Activated CD4-positive, alpha-beta T cell treated with anti-CD3 and anti-CD28 coated beads, Interleukin-2, amount 10 ng/mL, durations not matched to agents 7 days and 5 days (primary cell): ENCODE data around the gene TARS3. TPM values are rescaled to one million over a fixed set of nuclear protein-coding genes. Genes with fewer than 3 reads are reported as not detected.

Source experiments
- CTCF ChIA-PET: fragments of 350-600 bp; sonication (Branson Sonifier 250); formaldehyde crosslinking; loops from one replicate; lab custom pipeline; 2021; ENCODE audit warnings: antibody characterized with exemption; lab: Charles Lee
- POLR2A ChIA-PET: fragments of 350-600 bp; sonication (Branson Sonifier 250); formaldehyde crosslinking; loops from one replicate; lab custom pipeline; 2021; ENCODE audit warnings: antibody characterized with exemption; lab: Charles Lee
- DNase-seq: peaks from one replicate; pipeline ENCODE4 v3.0.0-alpha.2; 2020
- H3K27ac Mint-ChIP-seq: one replicate; pipeline ENCODE4 v1.8.0; 2021; ENCODE audit warnings: mild to moderate bottlenecking, moderate library complexity, mixed read lengths
- H3K27me3 Mint-ChIP-seq: one replicate; pipeline ENCODE4 v1.8.0; 2021; ENCODE audit warnings: mixed read lengths
- H3K36me3 Mint-ChIP-seq: one replicate; pipeline ENCODE4 v1.8.0; 2021; ENCODE audit warnings: low read depth, mixed read lengths
- H3K4me1 Mint-ChIP-seq: one replicate; pipeline ENCODE4 v1.8.0; 2021; ENCODE audit warnings: mixed read lengths
- H3K4me3 Mint-ChIP-seq: one replicate; pipeline ENCODE4 v1.8.0; 2021; ENCODE audit warnings: mild to moderate bottlenecking, moderate library complexity, mixed read lengths
- H3K9me3 Mint-ChIP-seq: one replicate; pipeline ENCODE4 v1.8.0; 2021; ENCODE audit warnings: mixed read lengths
- total RNA-seq, 2 experiments: library from RNA; stranded (reverse); gene quantifications; one replicate each; pipeline ENCODE4 v1.2.3, GENCODE V29; 2021

Gene TARS3
- total RNA-seq, 2 experiments from 2014 or later = 11.8 to 14.3 TPM

GRCh38 chr15:101727186-101727585 lies 2.9 kb upstream of the TARS3 start:
- DNase-seq = no peak
- ChIA-PET CTCF (no interaction called here), POLR2A (no interaction called here)
- Mint-ChIP-seq H3K4me3 (no peak overlapping the region), H3K27me3 (no peaks in the 10 kb centered on the region), H3K9me3 (no peaks in the 10 kb centered on the region), H3K4me1 (peaks cover 14% of the 10 kb centered on the region), H3K27ac (no peak overlapping the region), H3K36me3 (peaks cover 3% of the 10 kb centered on the region)

DNA sequence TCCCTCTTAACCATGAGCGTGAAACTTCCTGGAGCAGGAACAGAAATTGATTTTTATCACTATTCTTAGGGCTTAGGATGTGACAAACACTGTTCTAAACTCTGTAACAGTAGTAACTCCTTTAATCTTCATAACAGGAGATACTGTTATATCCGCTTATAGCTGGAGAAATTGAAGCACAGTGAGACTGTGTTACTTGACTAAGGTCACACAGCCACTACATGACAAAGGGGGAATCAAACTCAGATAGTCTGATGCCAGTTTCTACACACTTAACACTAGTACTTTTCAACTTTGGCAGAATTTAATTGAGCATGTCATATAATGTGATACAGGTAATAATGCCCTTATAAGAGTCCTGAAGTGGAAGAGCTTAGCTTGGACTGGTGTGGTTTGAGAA lies 800 bp upstream of the TARS3 start:
- Mint-ChIP-seq H3K27me3 (no peaks in the 10 kb centered on the region), H3K27ac (peak overlapping the region; percentile 68), H3K4me1 (peaks cover 17% of the 10 kb centered on the region), H3K4me3 (peak overlapping the region; percentile 58), H3K9me3 (peaks cover 7% of the 10 kb centered on the region), H3K36me3 (peaks cover 19% of the 10 kb centered on the region)
- ChIA-PET POLR2A (no interaction called here), CTCF (no interaction called here)
- no peak for DNase-seq

DNA sequence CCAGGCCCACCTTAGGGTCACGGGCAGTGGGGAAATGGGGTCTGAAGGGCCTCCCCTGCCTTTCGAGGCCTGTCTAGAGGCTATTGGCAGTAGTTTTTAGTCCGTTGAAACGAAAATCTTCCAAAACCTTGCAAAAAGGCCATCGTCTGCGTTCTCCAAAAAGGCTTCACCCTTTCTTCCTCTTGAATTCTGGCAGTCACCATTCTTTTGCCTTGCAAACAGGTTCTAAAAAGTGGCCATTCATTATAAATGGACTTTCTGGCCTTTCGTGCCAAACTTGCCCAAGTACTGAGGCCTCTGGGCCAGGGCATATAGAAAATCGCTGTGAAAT lies 367 bp upstream of the TARS3 start:
- Mint-ChIP-seq H3K36me3 (peaks cover 22% of the 10 kb centered on the region), H3K9me3 (peaks cover 7% of the 10 kb centered on the region), H3K4me3 (peak overlapping the region; percentile 58), H3K27ac (peak overlapping the region; percentile 68), H3K4me1 (peaks cover 17% of the 10 kb centered on the region), H3K27me3 (no peaks in the 10 kb centered on the region)
- CTCF ChIA-PET = interaction anchor here (1.9 kb wide), 1 partner anchor 14 kb away, joined by 9 read pairs; no protein-coding TSS in a partner anchor
- DNase-seq = no peak
- POLR2A ChIA-PET = interaction anchor here (0.6 kb wide), 1 partner anchor 15 kb away, joined by 3 read pairs; no protein-coding TSS in a partner anchor

DNA sequence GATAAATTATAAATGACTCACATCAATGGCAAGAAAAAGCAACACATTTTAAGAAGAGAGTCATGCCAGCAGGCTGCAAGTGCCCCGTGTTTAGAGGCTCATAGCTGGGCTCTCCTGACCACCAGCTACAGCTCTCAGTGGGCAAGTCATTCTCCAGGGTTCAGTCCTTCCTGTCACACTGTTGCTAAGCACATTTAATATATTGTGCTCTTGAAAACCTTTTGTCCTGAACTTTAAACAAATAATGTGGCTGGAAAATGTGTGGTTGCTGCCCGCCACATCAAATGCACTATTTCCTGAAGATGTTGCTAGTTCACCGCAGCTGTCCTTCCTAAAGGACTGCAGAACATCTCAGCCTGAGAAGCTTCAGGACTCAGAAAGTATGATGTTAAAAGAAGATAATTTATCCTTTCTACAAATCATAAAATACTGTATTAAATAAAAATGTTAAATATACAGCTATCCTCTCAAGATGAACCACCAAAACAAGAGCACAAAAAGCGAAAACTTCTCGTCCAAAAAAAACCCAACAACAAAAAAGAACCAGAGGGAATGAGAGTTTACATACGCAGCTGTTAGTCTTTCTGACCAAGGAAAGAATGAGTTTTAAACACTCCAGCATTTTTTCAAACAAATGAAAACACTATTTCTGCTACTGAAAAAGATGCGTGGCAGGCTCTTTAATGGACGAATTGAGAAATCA lies 951 bp downstream of the TARS3 start:
- Mint-ChIP-seq H3K4me3 (peak overlapping the region; percentile 85), H3K27me3 (no peaks in the 10 kb centered on the region), H3K36me3 (peaks cover 35% of the 10 kb centered on the region), H3K27ac (peak overlapping the region; percentile 93), H3K4me1 (peaks cover 19% of the 10 kb centered on the region), H3K9me3 (peaks cover 7% of the 10 kb centered on the region)
- DNase-seq = peak; percentile 54
- POLR2A ChIA-PET = interaction anchor here (0.8 kb wide), 1 partner anchor 71 kb away, joined by 3 read pairs; the partner anchor contains the start of gene TM2D3
- CTCF ChIA-PET = interaction anchor here (0.9 to 1.9 kb wide), 4 partner anchors 10 to 25 kb away, joined by 3 to 9 read pairs (median 6); no protein-coding TSS in a partner anchor

DNA sequence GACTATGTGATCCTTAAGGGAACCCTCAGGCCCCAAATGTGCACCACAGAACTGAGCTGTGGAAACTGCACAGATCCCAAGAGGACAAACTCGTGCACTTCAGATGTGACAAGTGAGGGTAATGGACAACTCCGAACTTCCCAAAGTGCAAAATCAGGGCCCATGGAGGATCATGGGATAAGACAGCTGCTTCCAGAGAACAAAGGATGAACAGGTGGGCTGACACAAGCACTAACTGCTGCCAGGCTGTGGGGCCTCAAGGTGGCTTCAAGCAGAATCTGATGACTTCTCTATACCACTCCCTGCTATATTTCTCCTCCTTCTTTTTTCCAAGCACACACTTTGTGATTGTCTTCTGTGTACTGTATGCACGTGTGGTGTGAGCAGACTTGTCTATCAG lies 5.4 kb downstream of the TARS3 start:
- ChIA-PET CTCF (interaction anchor here (0.8 to 1.1 kb wide), 2 partner anchors 13 to 64 kb away, joined by 3 to 4 read pairs; no protein-coding TSS in a partner anchor), POLR2A (no interaction called here)
- DNase-seq = no peak
- Mint-ChIP-seq H3K27me3 (no peaks in the 10 kb centered on the region), H3K4me1 (peaks cover 15% of the 10 kb centered on the region), H3K36me3 (peaks cover 47% of the 10 kb centered on the region), H3K9me3 (peaks cover 7% of the 10 kb centered on the region), H3K27ac (no peak overlapping the region), H3K4me3 (no peak overlapping the region)

- Mint-ChIP-seq H3K4me3 (no peak overlapping the region), H3K9me3 (no peaks in the 10 kb centered on the region), H3K4me1 (peaks cover 13% of the 10 kb centered on the region), H3K36me3 (peaks cover 45% of the 10 kb centered on the region), H3K27me3 (no peaks in the 10 kb centered on the region), H3K27ac (peak overlapping the region; percentile 23)
- POLR2A ChIA-PET = no interaction called here
- DNase-seq = peak; percentile 39
- CTCF ChIA-PET = interaction anchor here (2.5 kb wide), 1 partner anchor 12 kb away, joined by 9 read pairs; the partner anchor contains the start of gene TARS3
Measured at GRCh38 chr15:101712078-101712477, 12.2 kb downstream of the TARS3 start.

- H3K27ac Mint-ChIP-seq = no peak overlapping the region
- POLR2A ChIA-PET = no interaction called here
Measured at GRCh38 chr15:101710806-101711205, 13.5 kb downstream of the TARS3 start.

GRCh38 chr15:101709466-101709865 lies 14.8 kb downstream of the TARS3 start:
- no peaks in the 10 kb centered on the region for H3K27me3 Mint-ChIP-seq
- H3K36me3 Mint-ChIP-seq = peaks cover 57% of the 10 kb centered on the region
- H3K4me1 Mint-ChIP-seq = peaks cover 13% of the 10 kb centered on the region
- no peak overlapping the region for H3K27ac Mint-ChIP-seq
- CTCF ChIA-PET = interaction anchor here (1.1 kb wide), 1 partner anchor 32 kb away, joined by 3 read pairs; no protein-coding TSS in a partner anchor
- no peak for DNase-seq
- no peak overlapping the region for H3K4me3 Mint-ChIP-seq
- H3K9me3 Mint-ChIP-seq = no peaks in the 10 kb centered on the region
- POLR2A ChIA-PET = no interaction called here

More at GRCh38 chr15:101710806-101711205, 13.5 kb downstream of the TARS3 start:
- H3K9me3 Mint-ChIP-seq = no peaks in the 10 kb centered on the region
- H3K36me3 Mint-ChIP-seq = peaks cover 45% of the 10 kb centered on the region
- CTCF ChIA-PET = interaction anchor here (2.5 kb wide), 1 partner anchor 13 kb away, joined by 9 read pairs; the partner anchor contains the start of gene TARS3
- DNase-seq = no peak
- peaks cover 13% of the 10 kb centered on the region for H3K4me1 Mint-ChIP-seq
- no peaks in the 10 kb centered on the region for H3K27me3 Mint-ChIP-seq
- H3K4me3 Mint-ChIP-seq = no peak overlapping the region

DNA sequence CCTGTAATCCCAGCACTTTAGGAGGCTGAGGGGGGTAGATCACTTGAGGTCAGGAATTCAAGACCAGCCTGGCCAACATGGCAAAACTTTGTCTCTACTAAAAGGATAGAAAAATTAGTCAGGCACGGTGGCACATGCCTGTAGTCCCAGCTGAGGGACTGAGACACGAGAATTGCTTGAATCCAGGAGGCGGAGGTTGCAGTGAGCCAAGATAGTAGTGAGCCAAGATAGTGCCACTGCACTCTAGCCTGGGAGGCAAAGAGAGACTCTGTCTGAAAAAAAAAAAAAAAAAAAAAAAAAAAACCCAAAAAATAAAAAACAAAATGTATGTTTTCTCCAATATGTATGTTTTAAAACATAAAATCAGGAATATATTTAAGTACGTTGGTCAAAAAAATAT lies 16.3 kb downstream of the TARS3 start:
- Mint-ChIP-seq H3K9me3 (no peaks in the 10 kb centered on the region), H3K4me3 (no peak overlapping the region), H3K4me1 (peaks cover 13% of the 10 kb centered on the region), H3K27me3 (no peaks in the 10 kb centered on the region), H3K27ac (no peak overlapping the region), H3K36me3 (peaks cover 52% of the 10 kb centered on the region)
- DNase-seq = no peak
- ChIA-PET POLR2A (no interaction called here), CTCF (interaction anchor here (1.1 kb wide), 1 partner anchor 32 kb away, joined by 3 read pairs; no protein-coding TSS in a partner anchor)

DNA sequence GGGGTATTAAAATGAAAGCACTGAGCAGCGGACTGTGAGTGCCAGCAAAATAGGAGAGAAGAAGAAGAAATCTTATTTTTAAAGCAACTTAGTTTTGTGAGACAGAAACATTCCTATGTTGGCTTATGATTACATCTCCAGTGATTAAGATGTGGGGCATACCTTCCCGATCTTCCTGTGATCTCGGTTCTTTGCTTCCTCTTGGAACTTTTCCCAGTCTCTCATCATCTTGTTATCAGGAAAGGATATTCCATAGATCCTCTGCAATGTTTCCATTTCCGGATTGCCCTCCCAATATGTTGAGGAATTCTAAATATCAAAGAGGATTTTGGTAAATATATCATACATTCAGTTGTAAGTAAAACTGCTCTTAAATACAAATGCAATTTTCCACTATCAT lies 22.2 kb downstream of the TARS3 start:
- peaks cover 62% of the 10 kb centered on the region for H3K36me3 Mint-ChIP-seq
- CTCF ChIA-PET = no interaction called here
- H3K27ac Mint-ChIP-seq = no peak overlapping the region
- no peaks in the 10 kb centered on the region for H3K27me3 Mint-ChIP-seq
- DNase-seq = no peak
- no peak overlapping the region for H3K4me3 Mint-ChIP-seq
- H3K4me1 Mint-ChIP-seq = peaks cover 15% of the 10 kb centered on the region
- POLR2A ChIA-PET = no interaction called here
- no peaks in the 10 kb centered on the region for H3K9me3 Mint-ChIP-seq

- Mint-ChIP-seq H3K4me1 (peaks cover 43% of the 10 kb centered on the region), H3K27ac (peak overlapping the region; percentile 17), H3K36me3 (peaks cover 77% of the 10 kb centered on the region), H3K27me3 (no peaks in the 10 kb centered on the region), H3K4me3 (no peak overlapping the region), H3K9me3 (no peaks in the 10 kb centered on the region)
- DNase-seq = no peak
- ChIA-PET CTCF (interaction anchor here (1.0 kb wide), 1 partner anchor 24 kb away, joined by 3 read pairs; no protein-coding TSS in a partner anchor), POLR2A (no interaction called here)
Measured at GRCh38 chr15:101698314-101698713, 26.0 kb downstream of the TARS3 start.

DNA sequence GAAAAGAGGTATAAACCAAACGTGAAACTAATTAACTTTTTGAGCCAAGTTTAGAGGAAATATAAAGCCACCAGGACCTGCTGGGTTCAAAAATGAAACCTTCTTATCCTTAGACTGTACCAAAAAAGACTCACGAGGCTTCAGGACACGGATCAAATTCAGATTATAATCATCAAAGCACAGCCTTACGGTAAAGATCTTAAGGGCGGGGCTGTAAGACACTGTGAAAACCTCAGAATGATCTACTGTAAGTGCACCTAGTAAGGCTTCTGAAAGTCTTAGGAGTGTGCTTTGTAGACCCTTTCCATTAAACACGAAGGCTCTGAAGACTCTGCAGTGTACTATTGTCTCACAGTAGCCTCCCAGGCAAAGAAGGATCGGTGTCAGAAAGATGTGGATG lies 26.8 kb downstream of the TARS3 start:
- H3K9me3 Mint-ChIP-seq = no peaks in the 10 kb centered on the region
- peaks cover 51% of the 10 kb centered on the region for H3K4me1 Mint-ChIP-seq
- peak; percentile 37 for DNase-seq
- peak overlapping the region; percentile 52 for H3K4me3 Mint-ChIP-seq
- ChIA-PET CTCF (interaction anchor here (0.8 to 1.5 kb wide), 3 partner anchors 10 to 43 kb away, joined by 3 to 6 read pairs (median 4); no protein-coding TSS in a partner anchor), POLR2A (no interaction called here)
- H3K36me3 Mint-ChIP-seq = peaks cover 79% of the 10 kb centered on the region
- H3K27ac Mint-ChIP-seq = peak overlapping the region; percentile 95
- H3K27me3 Mint-ChIP-seq = no peaks in the 10 kb centered on the region

DNA sequence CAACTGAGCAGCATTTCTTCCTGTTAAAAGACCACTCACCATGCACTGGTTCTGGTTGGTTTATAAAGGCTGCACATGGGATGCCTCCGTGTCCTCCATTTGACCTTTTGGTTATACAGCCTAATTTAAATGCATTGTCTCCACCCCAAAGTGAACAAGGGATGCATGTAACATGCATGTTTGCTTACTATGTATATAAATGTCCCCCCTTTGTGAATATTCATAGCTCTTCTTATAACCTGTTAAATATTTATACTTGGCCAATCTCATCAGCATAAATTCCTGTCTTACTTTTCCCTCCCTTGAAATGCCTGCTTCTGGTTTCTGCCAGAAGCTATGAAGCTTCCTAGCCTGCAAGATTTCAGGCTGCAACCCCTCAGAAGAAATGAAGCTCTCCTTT lies 27.4 kb downstream of the TARS3 start:
- POLR2A ChIA-PET = interaction anchor here (0.6 kb wide), 1 partner anchor 25 kb away, joined by 3 read pairs; no protein-coding TSS in a partner anchor
- Mint-ChIP-seq H3K4me3 (no peak overlapping the region), H3K9me3 (no peaks in the 10 kb centered on the region), H3K36me3 (peaks cover 75% of the 10 kb centered on the region), H3K27me3 (no peaks in the 10 kb centered on the region), H3K4me1 (peaks cover 53% of the 10 kb centered on the region), H3K27ac (peak overlapping the region; percentile 95)
- CTCF ChIA-PET = interaction anchor here (0.6 to 1.5 kb wide), 3 partner anchors 9 to 725 kb away, joined by 3 to 6 read pairs (median 4); no protein-coding TSS in a partner anchor
- DNase-seq = no peak
